ENCODE measurements around the gene BNC1. TPM values are rescaled to one million over a fixed set of nuclear protein-coding genes. Genes with fewer than 3 reads are reported as not detected.

The BNC1 gene
- total RNA-seq, 1 donor from 2014 or later = 2.3 TPM

GRCh38 chr15:83299462-83299861 lies 15.0 kb upstream of the BNC1 start:
- H3K27me3 Mint-ChIP-seq (ENCODE audit: low read depth) = peaks cover 1% of the 10 kb centered on the region
- H3K36me3 Mint-ChIP-seq (ENCODE audit: low read depth) = no peaks in the 10 kb centered on the region
- peaks cover 3% of the 10 kb centered on the region for H3K9me3 Mint-ChIP-seq (ENCODE audit: low read depth)
- no peaks in the 10 kb centered on the region for H3K4me1 Mint-ChIP-seq (ENCODE audit: low read depth)
- no peak for DNase-seq (ENCODE audit: low spot score)
- H3K27ac Mint-ChIP-seq (ENCODE audit: unreplicated experiment) = no peak overlapping the region
- no peak for TF ChIP-seq CTCF (IDR thresholded peaks at IDR 0.05)
- no peak overlapping the region for H3K4me3 Mint-ChIP-seq (ENCODE audit: unreplicated experiment)

DNA sequence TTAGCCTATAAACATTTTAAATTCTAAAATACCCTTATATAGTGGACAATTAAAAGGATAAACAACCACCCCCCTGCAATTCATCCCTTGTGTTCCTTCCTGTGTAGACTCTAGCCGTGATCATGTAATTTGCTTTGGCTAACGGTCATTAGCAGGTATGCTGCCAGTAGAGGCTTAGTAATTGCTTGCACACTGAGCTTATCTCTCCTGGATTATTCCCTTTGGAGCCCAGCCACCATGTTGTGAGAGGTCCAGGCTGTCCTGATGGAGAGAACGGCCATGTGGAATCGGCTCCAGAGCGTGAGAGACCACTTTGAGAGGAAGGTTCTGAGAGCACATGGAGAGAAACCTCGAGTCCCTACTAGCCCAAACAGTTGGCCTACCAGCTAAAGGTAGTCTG lies 11.0 kb upstream of the BNC1 start:
- H3K4me1 Mint-ChIP-seq (ENCODE audit: low read depth) = no peaks in the 10 kb centered on the region
- H3K27ac Mint-ChIP-seq (ENCODE audit: unreplicated experiment) = no peak overlapping the region
- no peak overlapping the region for H3K4me3 Mint-ChIP-seq (ENCODE audit: unreplicated experiment)
- peaks cover 1% of the 10 kb centered on the region for H3K27me3 Mint-ChIP-seq (ENCODE audit: low read depth)
- no peaks in the 10 kb centered on the region for H3K9me3 Mint-ChIP-seq (ENCODE audit: low read depth)
- no peak for DNase-seq (ENCODE audit: low spot score)
- no peak for TF ChIP-seq CTCF (IDR thresholded peaks at IDR 0.05)
- no peaks in the 10 kb centered on the region for H3K36me3 Mint-ChIP-seq (ENCODE audit: low read depth)

- no peak overlapping the region for H3K4me3 Mint-ChIP-seq (ENCODE audit: unreplicated experiment)
- H3K27me3 Mint-ChIP-seq (ENCODE audit: low read depth) = no peaks in the 10 kb centered on the region
- no peaks in the 10 kb centered on the region for H3K36me3 Mint-ChIP-seq (ENCODE audit: low read depth)
- no peaks in the 10 kb centered on the region for H3K9me3 Mint-ChIP-seq (ENCODE audit: low read depth)
- no peak for TF ChIP-seq CTCF (IDR thresholded peaks at IDR 0.05)
- no peak overlapping the region for H3K27ac Mint-ChIP-seq (ENCODE audit: unreplicated experiment)
- no peak for DNase-seq (ENCODE audit: low spot score)
- peaks cover 2% of the 10 kb centered on the region for H3K4me1 Mint-ChIP-seq (ENCODE audit: low read depth)
Measured at GRCh38 chr15:83293201-83293600, 8.7 kb upstream of the BNC1 start.

- no peak for DNase-seq (ENCODE audit: low spot score)
- no peaks in the 10 kb centered on the region for H3K9me3 Mint-ChIP-seq (ENCODE audit: low read depth)
- H3K27ac Mint-ChIP-seq (ENCODE audit: unreplicated experiment) = no peak overlapping the region
- H3K36me3 Mint-ChIP-seq (ENCODE audit: low read depth) = no peaks in the 10 kb centered on the region
- peaks cover 11% of the 10 kb centered on the region for H3K4me1 Mint-ChIP-seq (ENCODE audit: low read depth)
- H3K27me3 Mint-ChIP-seq (ENCODE audit: low read depth) = no peaks in the 10 kb centered on the region
- TF ChIP-seq CTCF (IDR thresholded peaks at IDR 0.05) = no peak
- H3K4me3 Mint-ChIP-seq (ENCODE audit: unreplicated experiment) = no peak overlapping the region
Measured at GRCh38 chr15:83292317-83292716, 7.9 kb upstream of the BNC1 start.

DNA sequence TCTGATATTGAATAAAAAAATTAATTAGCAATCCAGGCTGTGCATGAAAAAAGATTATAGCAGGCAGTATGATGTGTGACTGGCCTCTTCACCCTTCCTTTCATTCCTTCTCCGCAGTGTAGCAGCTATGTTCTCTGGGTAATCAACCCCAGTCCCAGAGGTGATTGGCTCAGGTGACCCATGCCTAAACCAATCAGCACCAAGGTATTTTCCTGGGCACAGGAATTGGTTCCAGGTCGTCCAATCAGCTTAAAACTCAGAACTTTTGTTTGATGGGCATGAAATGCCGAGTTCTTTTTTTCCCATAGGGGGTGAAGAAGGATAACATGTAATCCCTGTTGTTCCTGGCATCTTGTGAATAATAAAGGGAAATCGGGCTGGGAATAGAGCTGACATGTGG lies 5.8 kb upstream of the BNC1 start:
- H3K4me3 Mint-ChIP-seq (ENCODE audit: unreplicated experiment) = no peak overlapping the region
- no peak for DNase-seq (ENCODE audit: low spot score)
- no peaks in the 10 kb centered on the region for H3K36me3 Mint-ChIP-seq (ENCODE audit: low read depth)
- H3K27ac Mint-ChIP-seq (ENCODE audit: unreplicated experiment) = no peak overlapping the region
- TF ChIP-seq CTCF (IDR thresholded peaks at IDR 0.05) = no peak
- H3K9me3 Mint-ChIP-seq (ENCODE audit: low read depth) = no peaks in the 10 kb centered on the region
- peaks cover 28% of the 10 kb centered on the region for H3K4me1 Mint-ChIP-seq (ENCODE audit: low read depth)
- no peaks in the 10 kb centered on the region for H3K27me3 Mint-ChIP-seq (ENCODE audit: low read depth)
